Measurements from ENCODE around the gene ZNF101. TPM values are rescaled to one million over a fixed set of nuclear protein-coding genes. Genes with fewer than 3 reads are reported as not detected.

ZNF101 gene
- total RNA-seq, 1 donor from 2014 or later: 11.2 TPM

GRCh38 chr19:19644054-19644388 lies 24.6 kb upstream of the ZNF101 start:
- no peak for DNase-seq (ENCODE audit: extremely low spot score, unreplicated experiment)
- H3K27me3 Mint-ChIP-seq: no peaks in the 10 kb centered on the region
- peaks cover 8% of the 10 kb centered on the region for H3K4me1 Mint-ChIP-seq (ENCODE audit: unreplicated experiment)
- peak overlapping the region; percentile 74 for H3K27ac Mint-ChIP-seq
- peak overlapping the region; percentile 97 for H3K4me3 Mint-ChIP-seq
- TF ChIP-seq, protein P1, sequence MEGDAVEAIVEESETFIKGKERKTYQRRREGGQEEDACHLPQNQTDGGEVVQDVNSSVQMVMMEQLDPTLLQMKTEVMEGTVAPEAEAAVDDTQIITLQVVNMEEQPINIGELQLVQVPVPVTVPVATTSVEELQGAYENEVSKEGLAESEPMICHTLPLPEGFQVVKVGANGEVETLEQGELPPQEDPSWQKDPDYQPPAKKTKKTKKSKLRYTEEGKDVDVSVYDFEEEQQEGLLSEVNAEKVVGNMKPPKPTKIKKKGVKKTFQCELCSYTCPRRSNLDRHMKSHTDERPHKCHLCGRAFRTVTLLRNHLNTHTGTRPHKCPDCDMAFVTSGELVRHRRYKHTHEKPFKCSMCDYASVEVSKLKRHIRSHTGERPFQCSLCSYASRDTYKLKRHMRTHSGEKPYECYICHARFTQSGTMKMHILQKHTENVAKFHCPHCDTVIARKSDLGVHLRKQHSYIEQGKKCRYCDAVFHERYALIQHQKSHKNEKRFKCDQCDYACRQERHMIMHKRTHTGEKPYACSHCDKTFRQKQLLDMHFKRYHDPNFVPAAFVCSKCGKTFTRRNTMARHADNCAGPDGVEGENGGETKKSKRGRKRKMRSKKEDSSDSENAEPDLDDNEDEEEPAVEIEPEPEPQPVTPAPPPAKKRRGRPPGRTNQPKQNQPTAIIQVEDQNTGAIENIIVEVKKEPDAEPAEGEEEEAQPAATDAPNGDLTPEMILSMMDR (conservative IDR thresholded peaks at IDR 0.05): peak; percentile 49
- no peaks in the 10 kb centered on the region for H3K9me3 Mint-ChIP-seq
- H3K36me3 Mint-ChIP-seq: no peaks in the 10 kb centered on the region

DNA sequence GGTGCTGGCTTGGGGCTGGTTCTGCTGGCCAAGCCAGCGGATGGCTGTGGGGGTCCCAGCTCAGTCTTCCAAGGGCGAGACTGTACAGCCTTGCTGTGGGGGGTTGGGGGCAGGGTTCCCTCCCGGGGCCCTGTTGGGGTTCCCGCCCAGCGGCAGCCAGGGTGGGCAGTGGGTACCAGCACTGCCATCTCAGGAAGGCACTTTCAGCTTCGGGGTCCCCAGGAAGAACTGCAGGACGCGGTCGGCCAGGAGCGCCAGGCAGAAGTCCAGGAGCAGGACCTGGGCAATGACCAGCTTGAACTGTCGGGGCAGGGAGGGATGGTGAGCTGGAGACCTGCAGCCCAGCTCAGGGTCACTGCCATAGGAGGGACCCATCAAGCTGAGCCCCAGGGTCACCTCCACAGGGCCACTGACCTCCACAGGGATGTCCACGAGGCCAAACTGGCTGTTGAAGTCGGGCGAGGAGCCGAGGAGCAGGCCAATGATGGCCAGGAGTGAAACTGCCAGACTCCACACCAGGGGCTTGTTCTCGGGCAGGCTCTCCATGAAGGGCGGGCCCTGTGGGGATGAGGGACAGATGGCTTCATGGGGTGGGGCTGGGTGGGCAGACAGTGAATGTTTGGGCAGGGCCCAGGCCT lies 23.3 kb upstream of the ZNF101 start:
- peaks cover 8% of the 10 kb centered on the region for H3K4me1 Mint-ChIP-seq (ENCODE audit: unreplicated experiment)
- no peaks in the 10 kb centered on the region for H3K36me3 Mint-ChIP-seq
- H3K4me3 Mint-ChIP-seq: no peak overlapping the region
- no peaks in the 10 kb centered on the region for H3K9me3 Mint-ChIP-seq
- no peaks in the 10 kb centered on the region for H3K27me3 Mint-ChIP-seq
- DNase-seq (ENCODE audit: extremely low spot score, unreplicated experiment): no peak
- H3K27ac Mint-ChIP-seq: no peak overlapping the region
- TF ChIP-seq, protein P1 (conservative IDR thresholded peaks at IDR 0.05): no peak

- Mint-ChIP-seq H3K27ac (no peak overlapping the region), H3K36me3 (no peaks in the 10 kb centered on the region), H3K27me3 (no peaks in the 10 kb centered on the region), H3K4me1 (ENCODE audit: unreplicated experiment) (peaks cover 8% of the 10 kb centered on the region), H3K9me3 (no peaks in the 10 kb centered on the region), H3K4me3 (no peak overlapping the region)
- TF ChIP-seq, protein P1 (conservative IDR thresholded peaks at IDR 0.05): no peak
- DNase-seq (ENCODE audit: extremely low spot score, unreplicated experiment): no peak
These were observed 21.4 kb upstream of the ZNF101 start for GRCh38 chr19:19647037-19647835.

DNA sequence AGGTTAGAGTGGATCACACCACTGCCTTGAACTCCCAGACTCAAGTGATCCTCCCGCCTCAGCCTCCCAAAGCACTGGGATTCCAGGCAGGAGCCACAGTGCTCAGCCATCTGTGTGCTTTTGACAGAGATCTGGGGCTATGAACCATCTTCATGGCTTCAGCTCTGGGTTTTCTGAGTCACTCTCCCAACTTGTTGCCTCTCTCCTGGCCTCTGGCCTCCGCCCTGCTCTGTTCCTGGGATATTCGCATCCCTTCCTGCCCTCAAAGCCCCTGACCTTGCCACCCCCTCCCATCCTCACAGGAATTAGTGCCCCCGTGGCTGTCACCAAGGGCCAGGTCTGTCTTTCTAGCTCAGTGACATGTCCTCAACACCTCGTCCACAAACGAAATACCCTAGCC lies 19.5 kb upstream of the ZNF101 start:
- Mint-ChIP-seq H3K27ac (no peak overlapping the region), H3K4me1 (ENCODE audit: unreplicated experiment) (no peaks in the 10 kb centered on the region), H3K9me3 (no peaks in the 10 kb centered on the region), H3K36me3 (peaks cover 8% of the 10 kb centered on the region), H3K27me3 (no peaks in the 10 kb centered on the region), H3K4me3 (no peak overlapping the region)
- TF ChIP-seq, protein P1 (conservative IDR thresholded peaks at IDR 0.05): no peak
- DNase-seq (ENCODE audit: extremely low spot score, unreplicated experiment): no peak

DNA sequence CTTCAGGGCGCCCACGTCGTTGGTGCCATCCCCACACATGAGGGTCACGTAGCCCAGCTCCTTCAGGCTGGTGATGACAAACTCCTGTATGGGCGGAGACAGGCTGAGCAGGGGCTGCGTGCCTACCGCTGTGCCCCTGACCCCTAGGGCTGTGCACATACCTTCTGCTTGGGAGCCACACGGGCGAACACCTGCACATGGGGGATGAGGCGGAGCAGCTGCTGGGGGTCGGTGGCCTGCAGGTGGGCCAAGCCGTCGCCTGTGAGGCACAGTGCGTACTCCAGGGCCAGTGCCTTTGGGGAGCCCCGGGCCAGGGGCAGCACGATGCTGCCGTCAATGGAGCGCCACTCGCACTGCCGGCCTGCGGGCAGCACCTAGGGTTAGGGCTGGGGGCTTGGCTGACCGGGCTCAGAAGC lies 19.1 kb upstream of the ZNF101 start:
- peaks cover 8% of the 10 kb centered on the region for H3K36me3 Mint-ChIP-seq

More for the DNA sequence above, 19.1 kb upstream of the ZNF101 start:
- no peak overlapping the region for H3K27ac Mint-ChIP-seq
- no peak overlapping the region for H3K4me3 Mint-ChIP-seq
- no peaks in the 10 kb centered on the region for H3K4me1 Mint-ChIP-seq (ENCODE audit: unreplicated experiment)
- no peak for DNase-seq (ENCODE audit: extremely low spot score, unreplicated experiment)
- TF ChIP-seq, protein P1 (conservative IDR thresholded peaks at IDR 0.05): no peak
- H3K9me3 Mint-ChIP-seq: no peaks in the 10 kb centered on the region
- H3K27me3 Mint-ChIP-seq: no peaks in the 10 kb centered on the region
